Left ventricle myocardium superior (tissue), 1 donor: ENCODE results near the gene SERPING1. TPM values are rescaled to one million over a fixed set of nuclear protein-coding genes. Genes with fewer than 3 reads are reported as not detected.

Source experiments
- ATAC-seq: fragments of 200-7000 bp; cut with Tn5 transposase; one replicate; pipeline ENCODE4 v1.9.1; 2020; ENCODE audit warnings: mild to moderate bottlenecking, moderate library complexity
- DNase-seq: peaks from one replicate; pipeline ENCODE4 v3.0.0-alpha.2; 2020
- intact Hi-C: fragments of 100-400 bp; cut with micrococcal nuclease; formaldehyde crosslinking; loops from one replicate; pipeline ENCODE4 v1.11.0; 2022
- long read RNA-seq: library from polyadenylated mRNA; unstranded; transcript quantifications from one replicate; pipeline ENCODE4 v2.0.0, GENCODE V29; 2021
- total RNA-seq: library from RNA; stranded (reverse); fragmentation: NEBNext Ultra II Directional; extraction: Animal tissue kit (Norgen Biotek cat#: 25700); gene quantifications from one replicate; pipeline ENCODE4 v1.2.1, GENCODE V29; 2021
- donor health status: DM: no; HTN: yes; CAD: no; lungs with severe emphysema.

The SERPING1 gene
- total RNA-seq, result 121 TPM
- long read RNA-seq, transcript SERPING1-201 (8 exons, 2,002 nt), result major isoform, 48 of 92 reads
- long read RNA-seq, transcript SERPING1-209 (2 exons, 908 nt), result minor isoform, 14 of 92 reads
- long read RNA-seq, partial matches to known transcripts, result 27 of 92 reads
- long read RNA-seq, other reads (novel, unspliced or antisense), result 2 of 92 reads

- intact Hi-C loops, result no loop called here
- DNase-seq, result peak; percentile 77
Measured at GRCh38 chr11:57597461-57597915, at the start of gene SERPING1. Gene SERPING1, plus strand, starts transcription at chr11:57597685. Its CDS starts 586 bp downstream, at chr11:57598271.

DNA sequence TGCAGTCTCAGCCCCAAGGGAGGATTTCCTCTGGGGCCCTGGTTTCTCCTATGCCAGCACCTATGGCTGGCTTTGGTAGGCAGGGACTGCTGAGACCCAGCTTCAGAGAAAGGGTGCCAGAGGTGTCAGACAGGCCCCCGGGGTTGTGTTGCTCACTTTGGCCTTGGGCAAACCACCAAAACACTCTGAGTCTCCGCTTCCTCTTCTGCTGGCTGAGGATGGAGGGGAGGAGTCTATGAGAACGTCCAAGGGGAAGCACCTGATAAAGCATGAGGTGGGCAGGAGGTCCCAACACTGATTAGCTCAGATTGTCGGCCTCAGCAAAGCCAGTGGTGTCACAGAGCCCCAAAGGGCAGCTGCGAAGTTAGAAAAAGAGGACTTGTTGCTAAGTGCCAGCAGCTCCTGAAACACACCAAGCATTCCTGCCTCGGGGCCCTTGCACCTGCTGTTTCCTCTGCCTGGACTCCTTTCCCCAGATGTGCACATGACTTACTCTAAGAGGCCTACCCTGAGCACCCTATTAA, 49.6 kb upstream of the SERPING1 start:
- intact Hi-C loops, result no loop called here
- DNase-seq, result no peak
- ATAC-seq, result no peak

More at GRCh38 chr11:57597461-57597915, at the start of gene SERPING1:
- ATAC-seq, result peak; percentile 86

DNA sequence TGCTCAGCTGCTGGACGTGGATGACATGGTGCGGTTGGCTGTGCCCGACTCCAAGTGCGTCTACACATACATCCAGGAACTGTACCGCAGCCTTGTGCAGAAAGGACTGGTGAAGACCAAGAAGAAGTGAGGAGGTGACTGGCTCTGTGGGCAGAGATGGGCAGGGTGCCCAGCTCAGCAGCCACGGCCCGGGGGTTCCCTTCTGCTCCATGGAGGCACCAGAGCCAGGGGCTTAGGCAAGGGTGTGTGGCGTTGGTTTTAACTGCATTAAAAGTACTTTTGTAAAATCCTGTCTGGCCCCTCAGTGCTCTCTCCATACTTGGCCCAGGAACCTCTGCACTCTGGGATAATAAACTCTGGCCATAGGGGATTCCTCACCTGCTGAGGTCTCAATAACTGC, 47.5 kb upstream of the SERPING1 start:
- intact Hi-C loops, result no loop called here
- DNase-seq (no peak), ATAC-seq (no peak)

DNA sequence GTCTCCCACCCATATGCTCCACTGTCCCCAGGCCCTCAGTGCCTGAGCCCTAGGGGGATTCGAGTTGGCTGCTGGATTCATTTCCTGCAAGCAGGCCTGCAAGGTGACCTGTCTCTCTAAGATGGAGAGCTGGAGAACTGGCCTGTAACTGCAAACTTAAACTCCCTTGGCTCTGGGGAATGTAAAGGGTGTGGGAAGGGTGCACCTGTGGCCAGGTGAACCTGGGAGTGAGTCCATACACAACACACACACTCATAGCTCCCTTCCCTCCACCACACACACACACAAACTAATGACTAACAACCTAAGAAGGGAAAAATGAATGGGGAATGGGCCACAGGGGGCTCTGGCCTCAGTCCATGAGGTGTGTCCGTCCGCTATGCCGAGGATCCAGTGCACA, 45.5 kb upstream of the SERPING1 start:
- ATAC-seq, result no peak
- intact Hi-C loops, result no loop called here
- DNase-seq, result no peak

DNA sequence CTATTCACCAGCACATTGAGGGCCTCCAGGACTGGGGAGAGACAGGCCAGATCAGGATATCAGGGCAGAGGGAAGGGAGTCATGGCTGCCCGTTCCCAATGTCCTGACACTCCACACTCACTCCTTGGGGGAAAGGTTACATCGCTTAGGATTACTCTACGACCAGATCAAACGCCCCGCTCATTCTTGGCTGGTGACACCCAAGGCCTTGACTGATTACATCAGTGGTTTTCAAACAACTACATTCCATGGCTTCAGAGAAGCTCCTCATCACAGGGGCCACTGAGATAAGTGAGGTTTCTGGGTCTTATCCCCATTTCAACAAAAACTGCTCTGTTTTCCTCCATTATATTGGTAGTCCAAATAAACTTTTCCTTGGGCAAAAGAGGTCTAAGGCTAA, 45.0 kb upstream of the SERPING1 start:
- DNase-seq (no peak), ATAC-seq (no peak)
- intact Hi-C loops, result no loop called here

GRCh38 chr11:57555393-57555792, 42.1 kb upstream of the SERPING1 start:
- ATAC-seq (no peak), DNase-seq (no peak)
- intact Hi-C loops, result no loop called here

- ATAC-seq, result no peak
Measured at GRCh38 chr11:57556041-57556440, 41.4 kb upstream of the SERPING1 start.

DNA sequence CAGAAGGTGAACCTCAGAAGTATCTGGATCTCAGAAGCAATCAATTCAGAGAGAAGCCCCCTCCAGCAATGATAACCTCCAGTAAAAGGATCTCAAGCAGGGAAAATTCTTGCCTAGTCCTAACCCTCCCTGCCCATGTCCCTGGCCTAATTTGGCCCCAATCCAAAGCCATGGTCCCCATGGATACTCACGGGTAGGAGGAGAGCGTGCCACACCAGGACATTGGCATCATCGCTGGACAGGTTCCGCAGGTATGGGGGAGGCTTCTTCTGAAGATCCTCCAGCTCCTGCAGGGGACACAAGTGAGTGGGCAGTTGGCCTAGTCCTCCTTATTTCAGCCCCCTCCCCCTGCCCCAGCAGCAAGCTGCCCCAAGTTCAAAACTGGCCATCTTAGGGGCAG, 37.3 kb upstream of the SERPING1 start:
- intact Hi-C loops, result no loop called here
- no peak for ATAC-seq
- no peak for DNase-seq

More at GRCh38 chr11:57556041-57556440, 41.4 kb upstream of the SERPING1 start:
- no peak for DNase-seq
- intact Hi-C loops, result no loop called here

DNA sequence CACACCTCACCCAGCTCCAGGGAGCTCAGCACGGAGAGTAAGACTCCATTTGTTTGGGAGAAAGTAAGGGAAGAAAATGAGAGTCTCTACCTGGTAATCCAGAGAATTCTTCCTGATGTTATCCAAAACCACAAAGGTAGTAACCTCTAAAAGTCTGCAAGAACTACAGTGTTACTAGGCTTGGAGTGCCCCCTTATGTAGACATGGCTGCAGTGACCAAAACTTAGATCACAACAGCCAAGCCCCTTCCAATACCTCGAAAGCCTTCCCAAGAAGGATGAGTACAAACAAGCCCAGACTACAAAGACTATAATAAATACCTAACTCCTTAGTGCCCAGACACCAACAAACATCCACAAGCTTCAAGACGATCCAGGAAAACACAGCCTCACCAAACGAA, 34.9 kb upstream of the SERPING1 start:
- intact Hi-C loops, result no loop called here
- ATAC-seq, result no peak
- no peak for DNase-seq

- DNase-seq, result no peak
- peak; percentile 53 for ATAC-seq
- intact Hi-C loops, result loop anchor here (5.0 kb wide), 1 partner anchor 76 kb away; no protein-coding TSS in a partner anchor
Measured at GRCh38 chr11:57566005-57566904, 31.2 kb upstream of the SERPING1 start.

- intact Hi-C loops, result loop anchor here (5.0 kb wide), 1 partner anchor 75 kb away; no protein-coding TSS in a partner anchor
- peak; percentile 19 for ATAC-seq
- DNase-seq, result no peak
Measured at GRCh38 chr11:57566905-57567514, 30.5 kb upstream of the SERPING1 start.

- intact Hi-C loops, result loop anchor here (5.0 kb wide), 1 partner anchor 75 kb away; no protein-coding TSS in a partner anchor
- DNase-seq, result peak; percentile 92
Measured at GRCh38 chr11:57567515-57568329, 29.8 kb upstream of the SERPING1 start, which contains the start of gene UBE2L6. Gene UBE2L6, minus strand, starts transcription at chr11:57567672. Its CDS starts 61 bp downstream, at chr11:57567611.

GRCh38 chr11:57568330-57568766, 29.1 kb upstream of the SERPING1 start:
- DNase-seq, result no peak
- no peak for ATAC-seq

More at GRCh38 chr11:57567515-57568329, 29.8 kb upstream of the SERPING1 start, which contains the start of gene UBE2L6:
- peak; percentile 88 for ATAC-seq

DNA sequence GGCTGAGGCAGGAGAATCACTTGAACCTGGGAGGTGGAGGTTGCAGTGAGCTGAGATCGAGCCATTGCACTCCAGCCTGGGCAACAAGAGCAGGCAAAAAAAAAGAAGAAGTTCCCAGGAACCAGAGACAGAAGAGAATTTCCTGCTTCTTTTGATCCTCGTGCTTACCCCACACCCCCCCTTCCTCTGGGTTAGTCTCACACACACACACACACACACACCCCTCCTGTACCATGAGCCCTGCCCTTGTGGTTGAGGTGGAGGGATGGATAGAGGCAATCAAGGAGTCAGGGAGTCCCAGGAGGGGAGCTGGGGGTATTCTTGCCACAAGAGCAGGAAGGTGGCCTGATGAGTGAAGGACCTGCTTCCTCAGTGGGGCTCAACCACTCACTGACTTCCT, 25.9 kb upstream of the SERPING1 start:
- intact Hi-C loops, result no loop called here
- ATAC-seq, result no peak
- no peak for DNase-seq

More at GRCh38 chr11:57568330-57568766, 29.1 kb upstream of the SERPING1 start:
- intact Hi-C loops, result loop anchor here (5.0 kb wide), 1 partner anchor 74 kb away; no protein-coding TSS in a partner anchor

DNA sequence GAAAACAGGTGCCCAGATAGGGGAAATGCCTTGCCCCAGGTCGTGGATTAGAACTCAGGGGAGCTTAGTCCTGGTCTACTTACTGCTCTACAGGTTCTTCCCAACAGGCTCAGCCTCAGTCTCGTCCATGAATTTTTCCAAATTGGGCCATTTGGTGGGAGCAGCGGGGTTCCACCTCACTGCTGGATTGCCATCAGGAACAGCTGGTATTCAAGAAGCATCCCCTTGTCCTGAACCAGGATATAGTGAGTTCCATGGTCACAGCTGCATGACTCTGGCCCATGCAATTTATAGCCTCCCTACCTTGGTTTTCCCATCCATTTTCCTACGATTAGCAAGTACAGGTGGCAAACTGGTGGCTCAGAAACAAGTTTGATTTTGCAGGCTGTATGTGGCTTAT, 23.4 kb upstream of the SERPING1 start:
- intact Hi-C loops, result no loop called here
- DNase-seq (no peak), ATAC-seq (no peak)

DNA sequence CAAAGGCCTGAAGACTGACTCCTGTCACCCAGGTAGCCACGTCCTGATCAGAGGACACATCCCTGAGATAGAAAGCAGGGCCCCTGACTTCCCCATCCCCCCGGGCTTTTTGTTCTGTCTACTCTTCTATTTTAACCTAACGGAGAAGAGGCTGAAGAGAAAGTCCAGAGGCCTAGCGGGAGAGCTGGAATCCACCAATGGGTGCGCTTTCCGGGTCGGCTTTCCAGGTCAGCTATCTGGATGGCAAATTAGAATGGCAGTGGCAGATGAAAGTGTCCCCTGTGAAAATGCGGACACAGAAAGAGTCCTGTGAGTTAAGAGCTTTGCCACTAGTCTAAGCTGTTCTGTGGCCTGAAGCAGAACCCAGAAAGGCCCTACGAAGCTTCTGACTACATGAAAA, 13.1 kb upstream of the SERPING1 start:
- ATAC-seq (no peak), DNase-seq (no peak)
- intact Hi-C loops, result no loop called here

DNA sequence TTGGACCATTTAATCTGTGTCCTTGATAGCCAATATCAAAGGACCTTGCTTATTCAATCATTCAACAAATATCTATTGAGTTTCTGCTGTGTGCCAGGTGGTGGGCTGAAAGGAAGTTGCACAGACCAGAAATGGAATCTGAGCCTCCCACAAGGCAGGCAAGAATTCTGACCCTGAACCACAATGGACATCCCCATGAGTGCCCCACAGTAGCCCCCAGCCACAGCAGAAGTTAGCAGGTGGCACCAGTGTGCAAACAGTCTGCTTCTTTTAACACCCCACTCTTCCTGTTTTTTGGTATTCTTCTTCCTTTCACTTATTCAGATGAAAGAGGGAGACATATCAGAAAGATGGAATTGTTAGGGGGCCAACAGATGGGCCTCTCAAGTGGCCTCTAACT, 12.2 kb upstream of the SERPING1 start:
- DNase-seq (no peak), ATAC-seq (no peak)
- intact Hi-C loops, result no loop called here

- no peak for ATAC-seq
Measured at GRCh38 chr11:57586711-57587245, 10.7 kb upstream of the SERPING1 start.

More at GRCh38 chr11:57586711-57587245, 10.7 kb upstream of the SERPING1 start:
- intact Hi-C loops, result no loop called here
- DNase-seq, result no peak
